ENCODE measurements around the gene AAK1. TPM values are rescaled to one million over a fixed set of nuclear protein-coding genes. Genes with fewer than 3 reads are reported as not detected.

Gene AAK1
- polyA plus RNA-seq, 1 of the 3 experiments (the other 2 are of a cell fraction), result 13.4 TPM

DNA sequence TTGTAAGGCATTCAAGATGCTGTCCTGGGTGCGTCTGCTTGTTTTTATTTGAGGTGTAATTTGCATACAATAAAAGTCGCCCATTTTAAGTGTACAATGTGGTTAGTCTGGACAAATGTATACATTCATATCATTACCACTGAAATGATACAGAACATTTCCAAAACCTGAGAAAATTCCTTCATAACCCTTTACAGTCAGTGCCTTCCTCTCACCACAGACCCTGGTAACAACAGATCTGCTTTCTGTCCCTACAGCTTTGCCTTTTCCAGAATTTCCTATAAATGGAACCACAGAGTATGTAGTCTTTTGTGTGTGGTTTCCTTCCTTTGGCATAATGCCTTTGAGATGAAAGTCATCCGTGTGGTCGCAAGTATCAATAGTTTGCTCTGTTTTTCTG lies 160.5 kb downstream of the AAK1 start:
- no peaks in the 10 kb centered on the region for H3K27me3 ChIP-seq (ENCODE audit: insufficient read depth)
- H3K9me3 ChIP-seq, result no peaks in the 10 kb centered on the region
- no peak for DNase-seq
- no peaks in the 10 kb centered on the region for H3K79me2 ChIP-seq (ENCODE audit: insufficient read depth)
- 90% methylated on average over 4 of the region's 4 CpGs for WGBS (ENCODE audit: low lambda C conversion rate)
- H3K9ac ChIP-seq, result no peak overlapping the region
- no peaks in the 10 kb centered on the region for H3F3A ChIP-seq (replicated peaks; ENCODE audit: insufficient read depth)
- ChIA-PET CTCF (no interaction called here), POLR2A (no interaction called here)
- no peak overlapping the region for H2AFZ ChIP-seq (ENCODE audit: low read depth)
- peaks cover 18 to 21% of the 10 kb centered on the region in 2 experiments for H3K36me3 ChIP-seq (replicated peaks in 1 of 2; ENCODE audit: control insufficient read depth in 1 of 2, insufficient read depth in 2 of 2, low read length in 1 of 2)
- H3K4me1 ChIP-seq (ENCODE audit: control insufficient read depth in 1 of 2, insufficient read depth in 2 of 2, low read depth in 1 of 2, low read length in 1 of 2), result no peaks in the 10 kb centered on the region
- H3K9me2 ChIP-seq, result no peaks in the 10 kb centered on the region
- no peak overlapping the region for H3K4me3 ChIP-seq (ENCODE audit: low read depth in 2 of 2, low read length in 1 of 2)
- TF ChIP-seq, protein P1, sequence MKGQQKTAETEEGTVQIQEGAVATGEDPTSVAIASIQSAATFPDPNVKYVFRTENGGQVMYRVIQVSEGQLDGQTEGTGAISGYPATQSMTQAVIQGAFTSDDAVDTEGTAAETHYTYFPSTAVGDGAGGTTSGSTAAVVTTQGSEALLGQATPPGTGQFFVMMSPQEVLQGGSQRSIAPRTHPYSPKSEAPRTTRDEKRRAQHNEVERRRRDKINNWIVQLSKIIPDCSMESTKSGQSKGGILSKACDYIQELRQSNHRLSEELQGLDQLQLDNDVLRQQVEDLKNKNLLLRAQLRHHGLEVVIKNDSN (IDR thresholded peaks at IDR 0.05; ENCODE audit: borderline replicate concordance, low read depth), result no peak
- TF ChIP-seq FOXJ3 (CRISPR knock-in tag; IDR thresholded peaks at IDR 0.05) (no peak), ELF1 (IDR thresholded peaks at IDR 0.05) (no peak), NRF1 (IDR thresholded peaks at IDR 0.05; ENCODE audit: low read depth, low read length) (no peak), REST (IDR thresholded peaks at IDR 0.05; ENCODE audit: low read depth, low read length) (no peak), TAF1 (IDR thresholded peaks at IDR 0.05; ENCODE audit: borderline replicate concordance, low read depth, low read length) (no peak), POLR2AphosphoS5 (IDR thresholded peaks at IDR 0.05; ENCODE audit: low read depth, low read length) (no peak), SIN3A (IDR thresholded peaks at IDR 0.05; ENCODE audit: borderline replicate concordance, low read depth, low read length) (no peak), MAX (IDR thresholded peaks at IDR 0.05; ENCODE audit: low read depth) (no peak), GATA2 (CRISPR knock-in tag; IDR thresholded peaks at IDR 0.05) (no peak), GABPA (IDR thresholded peaks at IDR 0.05; ENCODE audit: low read depth) (no peak), FOSL2 (IDR thresholded peaks at IDR 0.05; ENCODE audit: borderline replicate concordance, low read depth) (no peak), RCOR1 (IDR thresholded peaks at IDR 0.05; ENCODE audit: low read length) (no peak), FOXM1 (IDR thresholded peaks at IDR 0.05; ENCODE audit: low read depth) (no peak), NFIC (IDR thresholded peaks at IDR 0.05; ENCODE audit: borderline replicate concordance) (no peak)
- TF ChIP-seq, protein P2, sequence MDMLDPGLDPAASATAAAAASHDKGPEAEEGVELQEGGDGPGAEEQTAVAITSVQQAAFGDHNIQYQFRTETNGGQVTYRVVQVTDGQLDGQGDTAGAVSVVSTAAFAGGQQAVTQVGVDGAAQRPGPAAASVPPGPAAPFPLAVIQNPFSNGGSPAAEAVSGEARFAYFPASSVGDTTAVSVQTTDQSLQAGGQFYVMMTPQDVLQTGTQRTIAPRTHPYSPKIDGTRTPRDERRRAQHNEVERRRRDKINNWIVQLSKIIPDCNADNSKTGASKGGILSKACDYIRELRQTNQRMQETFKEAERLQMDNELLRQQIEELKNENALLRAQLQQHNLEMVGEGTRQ (IDR thresholded peaks at IDR 0.05; ENCODE audit: borderline replicate concordance, low read depth, low read length), result no peak
- TF ChIP-seq, protein P3, sequence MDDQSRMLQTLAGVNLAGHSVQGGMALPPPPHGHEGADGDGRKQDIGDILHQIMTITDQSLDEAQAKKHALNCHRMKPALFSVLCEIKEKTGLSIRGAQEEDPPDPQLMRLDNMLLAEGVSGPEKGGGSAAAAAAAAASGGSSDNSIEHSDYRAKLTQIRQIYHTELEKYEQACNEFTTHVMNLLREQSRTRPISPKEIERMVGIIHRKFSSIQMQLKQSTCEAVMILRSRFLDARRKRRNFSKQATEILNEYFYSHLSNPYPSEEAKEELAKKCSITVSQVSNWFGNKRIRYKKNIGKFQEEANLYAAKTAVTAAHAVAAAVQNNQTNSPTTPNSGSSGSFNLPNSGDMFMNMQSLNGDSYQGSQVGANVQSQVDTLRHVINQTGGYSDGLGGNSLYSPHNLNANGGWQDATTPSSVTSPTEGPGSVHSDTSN (IDR thresholded peaks at IDR 0.05), result no peak
- TF ChIP-seq, protein P4, sequence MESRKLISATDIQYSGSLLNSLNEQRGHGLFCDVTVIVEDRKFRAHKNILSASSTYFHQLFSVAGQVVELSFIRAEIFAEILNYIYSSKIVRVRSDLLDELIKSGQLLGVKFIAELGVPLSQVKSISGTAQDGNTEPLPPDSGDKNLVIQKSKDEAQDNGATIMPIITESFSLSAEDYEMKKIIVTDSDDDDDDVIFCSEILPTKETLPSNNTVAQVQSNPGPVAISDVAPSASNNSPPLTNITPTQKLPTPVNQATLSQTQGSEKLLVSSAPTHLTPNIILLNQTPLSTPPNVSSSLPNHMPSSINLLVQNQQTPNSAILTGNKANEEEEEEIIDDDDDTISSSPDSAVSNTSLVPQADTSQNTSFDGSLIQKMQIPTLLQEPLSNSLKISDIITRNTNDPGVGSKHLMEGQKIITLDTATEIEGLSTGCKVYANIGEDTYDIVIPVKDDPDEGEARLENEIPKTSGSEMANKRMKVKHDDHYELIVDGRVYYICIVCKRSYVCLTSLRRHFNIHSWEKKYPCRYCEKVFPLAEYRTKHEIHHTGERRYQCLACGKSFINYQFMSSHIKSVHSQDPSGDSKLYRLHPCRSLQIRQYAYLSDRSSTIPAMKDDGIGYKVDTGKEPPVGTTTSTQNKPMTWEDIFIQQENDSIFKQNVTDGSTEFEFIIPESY (IDR thresholded peaks at IDR 0.05; ENCODE audit: borderline replicate concordance, low read depth), result no peak
- H3K27ac ChIP-seq (ENCODE audit: low read depth in 2 of 2, low read length in 1 of 2), result no peak overlapping the region
- no peaks in the 10 kb centered on the region for H4K20me1 ChIP-seq (ENCODE audit: insufficient read depth)
- no peak overlapping the region for H3K4me2 ChIP-seq
